ENCODE results near the gene TBCCD1.
"Not testable (repeated sequence)": the region's sequence is repeated elsewhere in the genome, so short reads cannot be mapped to it uniquely, and the experiment has no call there.

TBCCD1 gene

DNA sequence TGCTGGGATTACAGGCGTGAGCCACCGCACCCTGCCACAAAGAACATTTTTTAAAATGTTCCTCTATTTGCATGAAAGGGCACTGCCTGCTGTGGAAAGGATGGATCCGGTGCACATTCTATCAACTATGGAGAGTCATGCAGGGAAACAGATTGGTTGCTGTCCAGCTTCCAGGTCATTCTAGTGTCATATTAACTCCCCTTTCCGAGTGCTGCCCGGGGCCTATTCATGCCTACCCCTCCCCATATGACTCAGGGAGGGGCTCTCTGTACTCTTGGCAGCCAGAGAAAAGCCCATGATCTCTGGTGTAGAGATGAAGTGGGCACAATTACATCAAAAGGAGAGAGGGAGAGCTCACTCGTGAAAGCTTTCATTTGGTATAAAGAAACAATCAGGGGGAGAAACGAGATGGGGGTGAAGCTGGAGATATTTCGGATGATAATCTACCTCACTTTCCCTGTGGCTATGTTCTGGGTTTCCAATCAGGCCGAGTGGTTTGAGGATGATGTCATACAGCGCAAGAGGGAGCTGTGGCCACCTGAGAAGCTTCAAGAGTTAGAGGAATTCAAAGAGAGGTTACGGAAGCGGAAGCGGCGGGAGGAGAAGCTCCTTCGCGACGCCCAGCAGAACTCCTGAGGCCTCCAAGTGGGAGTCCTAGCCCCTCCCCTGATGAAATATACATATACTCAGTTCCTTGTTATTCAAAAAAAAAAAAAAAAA is 29.6 kb upstream of the TBCCD1 start:
- no peak for DNase-seq

DNA sequence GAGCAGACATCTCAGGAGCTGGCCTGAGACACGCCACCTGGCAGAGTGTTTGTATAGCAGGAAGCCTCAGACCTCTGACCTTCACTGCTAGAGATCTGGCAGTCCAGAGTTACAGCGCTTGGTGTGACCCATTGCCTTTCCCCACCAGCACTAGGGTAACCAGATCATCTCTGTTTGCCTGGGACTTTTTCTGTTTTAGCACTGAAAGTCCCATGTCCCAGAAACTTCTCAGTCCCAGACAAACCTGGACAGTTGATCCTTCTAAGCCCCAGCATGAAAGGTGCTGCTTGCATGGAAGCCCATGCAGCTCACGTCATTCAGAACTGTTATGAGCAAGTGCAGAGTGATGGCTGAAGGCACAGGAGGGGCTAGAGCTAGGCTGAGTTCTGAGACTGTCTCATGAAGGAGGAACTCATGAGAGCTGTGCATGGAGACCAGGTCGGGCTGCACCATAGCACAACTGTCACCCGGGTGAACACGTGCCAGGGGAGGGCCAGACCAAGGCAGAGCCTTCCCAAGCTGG is 27.5 kb upstream of the TBCCD1 start:
- no peak for DNase-seq

DNA sequence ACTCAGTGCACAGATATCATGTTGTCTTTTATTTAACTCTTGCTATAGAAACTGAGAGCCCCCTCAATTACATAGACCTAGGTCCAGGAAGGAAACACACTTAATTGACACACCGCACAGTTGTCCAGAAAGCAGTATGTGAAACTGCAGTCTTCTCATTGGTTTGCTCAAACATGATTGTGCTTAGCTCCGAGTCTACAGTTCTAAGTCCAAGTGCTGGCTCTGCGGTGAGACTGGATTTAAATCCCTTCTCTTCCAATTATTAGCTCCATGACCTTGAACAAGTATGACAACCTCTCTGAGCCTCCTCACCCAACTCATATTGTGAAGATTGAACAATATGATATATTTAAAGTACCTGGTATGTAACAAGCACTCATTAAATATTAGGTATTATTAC is 26.7 kb upstream of the TBCCD1 start:
- no peak for DNase-seq

DNA sequence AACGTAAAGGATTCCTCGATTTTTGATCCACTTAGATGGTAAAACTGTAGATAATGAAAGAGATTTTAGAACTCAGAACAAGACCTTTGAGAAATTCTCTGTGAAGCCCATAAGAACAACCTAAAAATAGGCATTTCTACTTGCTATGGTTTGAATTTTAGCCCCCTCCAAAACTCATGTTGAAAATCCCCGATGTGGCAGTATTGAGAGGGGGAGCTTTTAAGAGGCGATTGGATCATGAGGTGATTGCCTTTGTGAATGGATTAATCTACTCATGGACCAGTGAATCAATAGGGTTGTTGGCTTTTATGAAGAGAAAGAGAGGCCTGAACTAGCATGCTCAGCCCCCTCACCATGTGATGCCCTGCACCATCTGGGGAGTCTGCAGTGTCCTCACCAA is 25.5 kb upstream of the TBCCD1 start:
- no peak for DNase-seq

DNA sequence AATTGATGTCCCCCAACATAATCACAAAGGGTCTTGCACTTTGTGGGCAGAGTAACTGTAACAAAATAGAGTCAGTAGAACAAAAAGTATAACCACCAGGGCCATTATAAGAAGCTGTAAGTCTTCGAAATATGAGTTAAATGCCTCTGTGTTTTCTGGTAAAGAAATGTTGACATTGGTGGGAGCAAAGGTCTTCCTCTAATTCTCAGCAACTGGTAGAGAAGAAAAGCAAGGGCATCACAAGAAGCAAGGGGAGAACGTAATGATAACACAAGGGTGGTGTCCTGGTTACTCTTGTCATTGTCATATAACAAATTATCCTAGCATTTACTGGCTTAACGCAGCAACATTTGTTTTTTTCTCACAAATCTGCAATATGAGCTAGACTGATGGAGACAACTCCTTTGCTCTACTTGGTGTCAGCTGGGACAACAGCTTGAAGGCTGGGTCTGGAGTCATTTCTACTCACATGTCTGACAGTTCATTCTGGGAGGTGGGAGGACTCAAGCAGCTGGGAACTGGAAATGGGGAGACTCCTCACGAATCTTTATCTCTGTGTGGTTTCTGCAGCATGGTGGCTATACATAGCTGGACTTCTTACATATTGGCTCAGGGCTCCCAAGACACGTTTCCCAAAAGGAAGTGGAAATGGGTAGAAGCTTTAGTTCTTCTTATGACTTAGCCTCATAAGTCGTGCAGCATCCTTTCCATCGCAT is 23.6 kb upstream of the TBCCD1 start:
- no peak for DNase-seq

DNA sequence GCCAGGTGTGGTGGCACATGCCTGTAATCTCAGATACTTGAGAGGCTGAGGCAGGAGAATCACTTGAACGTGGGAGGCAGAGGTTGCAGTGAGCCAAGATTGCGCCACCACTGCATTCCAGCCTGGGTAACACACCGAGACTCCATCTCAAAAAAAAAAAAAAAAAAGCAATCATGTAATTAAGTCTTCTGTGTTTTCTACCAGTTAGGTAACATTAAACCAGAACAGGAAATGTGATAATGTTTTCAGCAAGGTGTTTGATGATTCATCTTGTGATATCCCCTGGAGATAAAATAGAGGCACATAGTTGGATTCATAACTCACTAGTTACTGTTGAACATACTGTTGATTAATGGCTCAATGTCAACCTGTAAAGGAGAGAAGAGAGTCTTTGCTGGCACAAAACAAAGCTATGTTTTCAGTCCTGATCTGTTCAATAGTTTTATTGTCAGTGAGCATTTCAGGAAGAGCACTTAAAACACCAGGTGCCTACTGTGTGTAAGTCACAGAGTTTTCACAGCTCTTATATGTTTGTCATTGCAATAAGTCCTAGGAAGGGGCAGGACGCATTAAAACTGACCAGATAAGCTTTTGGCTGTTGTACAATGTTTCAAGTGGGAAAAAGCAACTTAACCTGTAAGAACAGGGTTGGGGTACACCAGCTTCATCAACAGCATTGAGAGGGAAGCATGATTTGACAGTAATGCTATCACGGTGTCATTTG is 22.9 kb upstream of the TBCCD1 start:
- DNase-seq, result no peak

DNA sequence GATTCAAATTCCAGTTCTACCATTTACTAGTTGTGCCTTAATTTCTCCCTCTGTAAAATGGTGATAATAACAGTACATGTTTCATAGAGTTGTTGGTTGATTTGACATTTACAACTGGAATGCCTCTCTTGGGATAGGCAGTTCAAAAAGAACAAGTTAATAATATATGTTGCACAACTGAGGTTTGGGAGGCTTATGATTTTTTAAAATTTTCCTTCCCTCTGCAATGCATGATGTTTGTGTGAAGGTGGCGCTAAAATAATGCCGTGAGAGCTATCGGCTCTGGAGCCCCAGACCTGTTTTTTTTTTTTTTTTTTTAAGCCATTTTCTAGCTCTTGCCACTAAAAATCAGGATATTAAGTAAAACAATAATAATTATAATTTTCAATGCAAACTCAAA is 22.0 kb upstream of the TBCCD1 start:
- DNase-seq, result no peak

DNA sequence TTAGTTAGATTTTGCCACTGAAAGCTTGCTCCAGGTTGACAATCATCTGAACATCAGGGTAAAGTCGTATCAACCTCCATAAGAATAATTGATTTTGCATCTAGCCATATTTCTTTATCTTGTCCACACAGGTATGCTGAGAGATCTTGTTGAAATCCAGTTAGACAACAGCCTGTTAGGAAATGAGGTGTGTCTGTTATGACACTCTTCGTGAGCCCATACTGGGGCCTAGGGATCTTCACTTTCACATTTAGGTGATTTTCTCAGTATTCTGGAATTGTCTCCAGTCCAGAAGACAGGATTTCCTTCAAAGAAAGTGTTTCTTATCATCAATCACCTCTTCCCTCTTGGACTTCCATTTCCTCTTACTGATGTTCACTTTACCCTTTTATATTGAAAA is 21.5 kb upstream of the TBCCD1 start:
- no peak for DNase-seq

DNA sequence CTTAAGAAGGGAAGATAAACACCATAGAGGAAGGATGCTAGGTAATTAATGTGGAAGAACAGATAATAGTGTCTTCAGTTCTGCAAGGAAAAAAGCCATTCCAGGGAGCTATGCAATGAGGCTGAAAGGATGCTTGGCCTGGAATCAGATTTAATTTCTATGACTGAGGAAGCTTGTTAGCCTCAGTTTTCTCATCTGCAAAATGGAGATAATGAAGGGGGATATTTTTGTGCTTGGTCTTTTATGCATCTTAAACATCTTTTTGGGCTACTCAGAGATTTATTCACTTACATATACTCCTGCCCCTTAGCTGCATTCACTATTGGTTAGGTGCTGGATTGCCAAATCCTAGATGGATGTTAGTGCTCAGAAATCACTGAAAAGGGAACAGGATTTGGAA is 20.0 kb upstream of the TBCCD1 start:
- no peak for DNase-seq

DNA sequence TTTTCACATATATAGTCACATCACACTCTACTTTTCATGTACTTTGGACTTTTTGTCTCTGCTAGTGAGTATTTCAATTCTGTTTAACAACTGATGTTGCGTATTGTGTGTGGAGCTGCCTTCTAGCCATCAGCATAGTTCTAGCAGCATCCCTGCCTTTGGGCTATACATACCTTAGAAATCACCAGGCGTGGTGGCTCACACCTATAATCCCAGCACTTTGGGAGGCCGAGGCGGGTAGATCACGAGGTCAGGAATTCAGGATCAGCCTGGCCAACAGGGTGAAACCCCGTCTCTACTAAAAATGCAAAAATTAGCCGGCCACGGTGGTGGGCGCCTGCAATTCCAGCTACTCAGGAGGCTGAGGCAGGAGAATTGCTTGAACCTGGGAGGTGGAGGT is 19.1 kb upstream of the TBCCD1 start:
- DNase-seq, result not testable (repeated sequence)

DNA sequence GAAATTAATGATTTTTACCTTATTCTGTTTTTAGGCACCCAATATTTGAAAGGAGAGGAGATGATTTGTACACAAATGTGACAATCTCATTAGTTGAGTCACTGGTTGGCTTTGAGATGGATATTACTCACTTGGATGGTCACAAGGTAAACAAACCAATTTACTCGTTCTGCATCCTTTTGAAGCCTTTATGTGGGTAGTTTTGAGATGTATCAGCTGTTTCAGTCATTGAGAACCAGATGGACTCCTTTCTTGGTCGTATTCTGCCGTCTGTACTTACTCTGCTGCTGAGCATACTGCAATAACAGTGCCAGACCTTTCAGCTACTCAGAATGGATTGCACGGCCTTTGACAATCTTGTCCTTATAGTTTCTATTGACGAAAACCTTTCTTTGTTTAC is 16.7 kb upstream of the TBCCD1 start:
- DNase-seq, result no peak

DNA sequence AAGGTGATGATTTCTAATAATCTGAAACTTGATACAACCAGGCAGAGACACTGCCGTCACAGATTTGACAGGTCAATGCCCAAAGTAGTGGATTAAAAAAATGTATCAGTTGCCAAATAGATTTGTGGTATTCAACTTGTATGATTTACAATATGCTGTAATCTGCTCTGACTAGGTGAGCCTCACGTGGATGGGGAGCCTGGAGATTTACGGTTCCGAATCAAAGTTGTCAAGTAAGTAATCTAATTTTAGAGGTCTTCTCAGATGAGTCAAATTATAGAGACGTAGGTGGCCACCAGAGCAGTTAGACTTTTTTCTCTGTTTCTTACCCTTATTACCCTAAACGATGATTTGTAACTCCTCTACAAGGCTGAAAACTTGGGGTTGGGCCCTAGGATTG is 15.4 kb upstream of the TBCCD1 start:
- DNase-seq, result no peak

DNA sequence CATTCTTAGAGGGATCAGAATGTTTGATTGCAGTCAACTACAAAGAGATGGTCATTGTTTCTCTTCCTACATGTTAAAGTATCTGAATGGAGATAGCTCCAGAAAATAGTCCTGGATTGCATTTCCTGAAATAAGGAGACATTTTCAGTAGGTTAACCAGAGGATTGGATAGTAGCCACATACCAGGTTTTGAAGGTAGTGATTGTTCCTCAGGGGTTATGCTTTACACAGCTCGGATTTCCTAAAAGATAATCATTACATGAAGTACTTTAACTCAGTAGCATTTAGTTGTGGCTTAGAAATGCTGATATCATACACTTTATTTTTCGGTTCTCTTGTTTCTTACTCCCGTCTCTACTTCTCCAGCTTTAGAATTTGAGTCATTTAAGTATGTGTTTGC is 13.6 kb upstream of the TBCCD1 start:
- no peak for DNase-seq

DNA sequence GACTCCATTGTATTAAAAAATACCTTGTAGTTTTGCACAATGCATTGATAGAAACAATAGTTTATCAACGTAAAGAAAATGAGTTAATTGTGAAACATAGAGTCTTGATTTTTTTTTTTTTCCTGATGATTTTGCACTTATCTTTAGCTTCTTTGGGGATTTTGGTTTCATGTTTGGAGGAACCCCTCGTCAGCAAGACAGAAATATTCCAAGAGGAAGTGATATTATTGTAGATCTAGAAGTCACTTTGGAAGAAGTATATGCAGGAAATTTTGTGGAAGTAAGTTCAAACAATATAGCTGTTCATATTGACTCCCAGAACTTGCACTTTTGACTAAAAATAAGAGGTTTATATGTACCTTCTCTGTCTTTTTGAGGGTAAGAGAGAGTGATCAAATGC is 10.4 kb upstream of the TBCCD1 start:
- no peak for DNase-seq

DNA sequence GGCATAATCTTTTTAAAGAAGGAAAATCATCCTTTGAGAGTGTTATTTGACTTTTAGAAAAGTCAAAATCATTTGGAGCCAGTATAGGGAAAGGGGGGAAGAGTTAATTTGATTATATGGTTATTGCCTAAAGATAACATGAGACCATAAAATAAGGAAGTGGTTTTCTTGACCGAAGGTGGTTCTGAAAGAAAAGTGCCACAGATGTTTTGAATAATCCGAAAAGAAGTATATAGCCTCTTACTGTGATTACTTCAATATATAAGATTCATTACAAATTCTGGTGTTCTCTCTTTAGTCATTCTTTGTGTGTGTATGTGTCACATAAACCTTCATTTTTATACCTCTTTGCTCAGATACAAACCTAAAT is 4.5 kb upstream of the TBCCD1 start:
- no peak for DNase-seq

DNA sequence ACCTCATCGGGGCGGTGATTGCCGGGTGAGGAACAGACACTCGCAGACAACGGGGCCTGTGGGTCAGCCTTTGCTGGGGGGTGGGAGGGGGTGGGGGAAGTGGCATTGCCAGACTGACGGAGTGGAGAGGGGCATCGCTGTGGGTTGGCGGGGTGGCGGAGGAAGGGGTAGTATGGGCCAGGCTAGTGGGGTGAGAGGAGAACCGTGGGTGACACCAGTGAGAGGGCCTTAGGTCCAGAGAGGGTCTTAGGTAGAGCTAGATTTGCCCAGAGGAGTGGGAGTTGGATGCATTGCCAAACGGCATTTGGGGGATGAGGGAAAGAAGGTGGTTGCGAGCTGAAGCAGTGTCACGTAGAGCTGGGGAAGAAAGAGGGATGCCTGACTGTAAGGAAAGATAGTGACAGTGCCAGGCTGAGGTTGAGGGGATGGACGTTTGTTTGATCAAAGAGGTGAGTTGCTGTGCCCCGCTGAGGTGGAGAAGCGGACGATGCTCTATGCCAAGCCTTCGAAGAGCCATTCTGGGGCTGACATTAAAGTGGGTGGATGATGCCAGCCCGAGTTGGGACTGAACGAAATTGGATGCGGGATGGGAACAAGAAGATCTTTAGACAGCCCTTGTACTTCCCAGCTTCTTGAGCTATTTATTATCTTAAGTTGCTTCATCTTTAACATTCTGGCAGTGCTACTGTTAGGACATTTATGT is 4.0 kb upstream of the TBCCD1 start:
- DNase-seq, result no peak

DNA sequence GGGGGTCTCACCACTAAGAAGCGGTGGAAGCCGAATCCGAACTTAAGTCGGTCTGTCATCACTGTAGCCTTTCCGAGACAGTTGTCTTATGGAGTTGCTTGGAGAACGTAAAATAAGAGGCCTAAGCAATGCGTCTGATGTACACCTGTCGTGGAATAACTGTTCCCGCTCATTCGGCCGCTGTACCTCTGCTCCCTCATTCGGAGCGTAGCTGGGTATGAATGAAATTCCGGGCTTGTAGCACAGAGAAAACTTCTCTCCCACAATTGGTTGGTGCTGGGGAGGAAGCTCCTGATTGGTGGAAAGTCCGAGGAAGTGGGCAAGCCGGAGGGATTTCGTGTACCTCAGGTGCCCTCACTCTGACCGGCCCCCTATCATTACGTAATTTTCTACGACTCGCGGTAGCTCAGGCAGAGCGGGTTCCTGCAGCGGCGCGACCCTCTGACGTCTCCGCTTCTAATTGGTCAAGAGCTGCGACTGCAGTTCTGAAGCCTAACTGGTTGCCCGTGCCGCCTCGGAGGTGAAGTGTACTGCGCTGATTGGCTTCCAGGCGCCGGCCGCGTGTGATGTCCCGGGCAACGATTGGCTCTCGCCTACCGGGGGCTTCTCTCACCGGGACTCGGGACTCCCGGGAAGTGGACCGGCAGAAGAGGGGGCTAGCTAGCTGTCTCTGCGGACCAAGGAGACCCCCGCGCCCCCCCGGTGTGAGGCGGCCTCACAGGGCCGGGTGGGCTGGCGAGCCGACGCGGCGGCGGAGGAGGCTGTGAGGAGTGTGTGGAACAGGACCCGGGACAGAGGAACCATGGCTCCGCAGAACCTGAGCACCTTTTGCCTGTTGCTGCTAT is 3.2 kb upstream of the TBCCD1 start, which contains the start of gene DNAJB11:
Gene DNAJB11 (plus strand): TSS at position 625 of the 845 bp plus-strand sequence. CDS start 178 bp downstream, at position 803.
- peak; percentile 96 for DNase-seq

DNA sequence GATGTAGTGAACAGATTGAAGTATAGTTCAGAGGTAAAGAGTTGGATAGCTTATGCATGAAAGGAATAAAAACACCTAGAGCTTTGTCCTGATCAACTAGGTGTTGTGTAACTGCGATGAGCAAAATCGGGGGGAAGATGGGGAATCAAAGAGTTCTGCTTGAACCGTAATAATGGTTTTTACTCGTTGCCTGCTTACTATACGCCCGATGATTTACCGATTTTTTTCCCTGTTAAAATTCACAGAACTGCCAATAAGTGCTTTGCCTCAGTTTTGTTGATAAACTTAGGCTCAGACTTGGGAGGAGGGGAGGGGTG is 2.6 kb upstream of the TBCCD1 start:
- no peak for DNase-seq

DNA sequence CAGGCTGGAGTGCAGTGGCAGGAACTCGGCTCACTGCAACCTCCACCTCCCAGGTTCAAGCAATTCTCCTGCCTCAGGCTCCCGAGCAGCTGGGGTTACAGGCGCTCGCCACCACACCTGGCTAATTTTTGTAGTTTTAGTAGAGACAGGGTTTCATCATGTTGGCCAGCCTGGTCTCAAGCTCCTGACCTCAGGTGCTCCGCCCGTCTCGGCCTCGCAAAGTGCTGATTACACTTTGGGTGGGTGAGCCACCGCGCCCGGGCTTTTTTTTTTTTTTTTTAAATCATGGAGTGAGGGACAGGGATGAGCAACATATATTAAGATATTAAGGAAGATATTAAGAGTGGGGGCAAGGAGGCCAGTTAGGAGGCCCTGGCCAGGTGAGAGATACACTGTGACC is 2.2 kb upstream of the TBCCD1 start:
- not testable (repeated sequence) for DNase-seq

DNA sequence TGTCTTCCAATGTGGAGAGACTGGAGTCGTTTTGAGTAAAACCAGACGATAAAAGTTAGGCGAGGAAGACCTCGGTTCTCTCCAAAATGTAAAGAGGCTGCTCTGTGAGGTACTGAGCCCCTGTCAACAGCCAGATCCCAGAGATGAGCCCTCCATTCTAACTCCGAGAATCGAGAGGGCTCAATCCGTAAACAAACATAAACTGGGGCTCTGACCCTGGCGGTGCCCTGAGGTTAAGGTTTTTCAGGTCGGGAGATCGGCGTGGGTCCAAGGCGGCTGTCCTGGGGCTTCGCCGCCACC is 417 bp downstream of the TBCCD1 start:
- no peak for DNase-seq

DNA sequence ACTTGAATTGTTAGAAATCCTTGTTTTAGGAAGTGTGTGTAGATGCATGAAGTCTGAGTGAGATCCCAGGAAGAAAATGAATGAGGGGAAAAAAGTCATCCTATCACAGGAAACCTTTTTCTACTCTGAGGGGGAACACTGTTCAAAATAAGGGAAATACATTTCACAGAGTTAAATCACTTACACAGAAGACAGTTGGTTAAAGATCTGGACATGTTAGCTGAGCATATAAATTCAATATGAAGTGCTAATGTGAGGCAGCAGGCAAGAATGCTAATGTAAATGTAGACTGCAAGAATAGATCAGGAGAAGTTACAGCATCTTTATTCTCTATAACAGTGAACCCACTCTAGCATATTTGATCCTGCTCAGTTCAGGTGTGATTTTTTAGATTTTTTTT is 2.6 kb downstream of the TBCCD1 start:
- no peak for DNase-seq

DNA sequence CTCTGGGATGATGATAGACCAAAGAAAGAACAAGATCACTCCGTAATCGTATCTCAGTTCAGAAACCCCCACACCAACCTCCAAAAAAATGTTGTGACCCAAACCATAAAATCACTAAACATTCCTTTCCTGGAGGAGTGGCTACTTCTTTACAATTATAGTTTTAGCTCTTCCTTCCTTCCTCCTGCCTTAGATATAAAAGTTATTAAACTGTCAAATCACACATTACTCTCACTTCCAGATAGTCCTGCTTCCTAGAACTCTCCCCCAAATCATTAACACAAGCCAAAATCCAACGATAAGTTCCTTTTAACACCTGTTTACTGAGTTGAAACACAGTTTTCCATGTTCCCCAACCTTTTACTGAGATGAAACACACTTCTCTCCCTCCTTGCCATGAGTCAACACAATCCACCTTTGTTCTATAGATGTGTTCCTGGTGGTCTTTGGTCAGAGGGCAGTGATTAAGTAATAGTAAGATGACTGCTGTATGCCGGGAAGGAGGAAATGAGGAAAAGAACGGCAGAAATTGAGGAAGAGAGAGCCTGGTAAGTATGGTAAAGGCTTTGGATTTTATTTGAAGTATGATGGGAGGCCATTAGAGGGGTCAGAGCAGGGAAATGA is 14.6 kb downstream of the TBCCD1 start:
- no peak for DNase-seq
